GM04504 (cell line): ENCODE measurements around the gene ORAI3.

ENCODE experiments used
- DNase-seq: peaks from one replicate; pipeline ENCODE4 v3.0.0-alpha.2; 2012; ENCODE audit warnings: low read depth

The ORAI3 gene

GRCh38 chr16:30971298-30971697 lies 22.4 kb downstream of the ORAI3 start:
- no peak for DNase-seq

- DNase-seq: no peak
These were observed 24.0 kb downstream of the ORAI3 start for GRCh38 chr16:30972872-30973271.

- DNase-seq: no peak
These were observed 25.5 kb downstream of the ORAI3 start for GRCh38 chr16:30974348-30974747.

- DNase-seq: no peak
These were observed 27.6 kb downstream of the ORAI3 start for GRCh38 chr16:30976486-30976885.

DNA sequence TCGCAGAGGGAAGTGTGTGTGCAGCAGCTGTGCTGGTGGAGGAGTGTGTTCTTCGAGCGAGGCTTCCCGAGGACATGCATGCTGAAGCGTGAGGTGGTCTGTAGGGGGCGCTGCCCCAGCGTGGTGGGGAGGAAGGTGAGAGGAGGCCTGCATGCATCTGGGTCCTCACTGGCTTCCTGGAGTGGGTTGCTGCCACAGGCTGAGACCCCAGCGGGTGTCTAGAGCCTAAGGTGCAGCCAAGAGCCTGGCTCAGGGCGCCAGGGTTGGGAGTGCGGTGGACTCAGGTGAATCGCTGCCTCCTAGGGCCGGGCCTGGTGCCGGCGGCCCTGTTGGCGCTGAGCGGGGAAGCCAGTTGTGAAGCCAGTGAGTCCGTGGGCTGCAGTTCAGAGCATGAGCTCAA lies 28.6 kb downstream of the ORAI3 start:
- no peak for DNase-seq

DNA sequence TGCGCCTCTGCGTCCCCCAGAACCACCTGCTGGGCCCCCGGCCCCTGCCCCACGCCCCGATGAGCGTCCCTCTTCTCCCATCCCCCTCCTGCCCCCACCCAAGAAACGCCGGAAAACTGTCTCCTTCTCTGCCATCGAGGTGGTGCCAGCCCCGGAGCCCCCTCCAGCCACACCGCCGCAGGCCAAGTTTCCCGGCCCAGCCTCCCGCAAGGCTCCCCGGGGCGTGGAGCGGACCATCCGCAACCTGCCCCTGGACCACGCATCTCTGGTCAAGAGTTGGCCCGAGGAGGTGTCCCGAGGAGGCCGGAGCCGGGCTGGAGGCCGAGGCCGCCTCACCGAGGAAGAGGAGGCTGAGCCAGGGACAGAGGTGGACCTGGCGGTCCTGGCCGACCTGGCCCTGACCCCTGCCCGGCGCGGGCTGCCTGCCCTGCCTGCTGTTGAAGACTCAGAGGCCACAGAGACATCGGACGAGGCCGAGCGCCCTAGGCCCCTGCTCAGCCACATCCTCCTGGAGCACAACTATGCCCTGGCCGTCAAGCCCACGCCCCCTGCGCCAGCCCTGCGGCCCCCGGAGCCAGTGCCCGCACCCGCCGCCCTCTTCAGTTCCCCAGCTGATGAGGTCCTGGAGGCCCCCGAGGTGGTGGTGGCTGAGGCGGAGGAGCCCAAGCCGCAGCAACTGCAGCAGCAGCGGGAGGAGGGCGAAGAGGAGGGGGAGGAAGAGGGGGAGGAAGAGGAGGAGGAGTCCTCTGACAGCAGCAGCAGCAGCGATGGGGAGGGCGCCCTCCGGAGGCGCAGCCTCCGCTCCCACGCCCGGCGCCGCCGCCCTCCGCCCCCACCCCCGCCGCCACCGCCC lies 30.5 kb downstream of the ORAI3 start:
- DNase-seq: no peak

DNA sequence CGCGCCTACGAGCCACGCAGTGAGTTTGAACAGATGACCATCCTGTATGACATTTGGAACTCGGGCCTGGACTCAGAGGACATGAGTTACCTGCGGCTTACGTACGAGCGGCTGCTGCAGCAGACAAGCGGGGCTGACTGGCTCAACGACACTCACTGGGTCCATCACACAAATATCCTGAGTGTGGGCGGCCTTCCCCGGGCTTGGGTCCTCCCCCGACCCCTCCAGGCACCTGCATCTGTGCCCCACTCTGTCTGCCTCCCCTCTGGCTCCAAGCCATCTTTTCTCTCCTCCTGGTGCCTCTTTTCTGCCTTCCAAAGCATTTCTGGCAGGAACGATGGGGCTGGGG lies 31.1 kb downstream of the ORAI3 start:
- DNase-seq: no peak

- no peak for DNase-seq
These were observed 31.6 kb downstream of the ORAI3 start for GRCh38 chr16:30980434-30980833.

- no peak for DNase-seq
These were observed 32.1 kb downstream of the ORAI3 start for GRCh38 chr16:30980959-30981358.

DNA sequence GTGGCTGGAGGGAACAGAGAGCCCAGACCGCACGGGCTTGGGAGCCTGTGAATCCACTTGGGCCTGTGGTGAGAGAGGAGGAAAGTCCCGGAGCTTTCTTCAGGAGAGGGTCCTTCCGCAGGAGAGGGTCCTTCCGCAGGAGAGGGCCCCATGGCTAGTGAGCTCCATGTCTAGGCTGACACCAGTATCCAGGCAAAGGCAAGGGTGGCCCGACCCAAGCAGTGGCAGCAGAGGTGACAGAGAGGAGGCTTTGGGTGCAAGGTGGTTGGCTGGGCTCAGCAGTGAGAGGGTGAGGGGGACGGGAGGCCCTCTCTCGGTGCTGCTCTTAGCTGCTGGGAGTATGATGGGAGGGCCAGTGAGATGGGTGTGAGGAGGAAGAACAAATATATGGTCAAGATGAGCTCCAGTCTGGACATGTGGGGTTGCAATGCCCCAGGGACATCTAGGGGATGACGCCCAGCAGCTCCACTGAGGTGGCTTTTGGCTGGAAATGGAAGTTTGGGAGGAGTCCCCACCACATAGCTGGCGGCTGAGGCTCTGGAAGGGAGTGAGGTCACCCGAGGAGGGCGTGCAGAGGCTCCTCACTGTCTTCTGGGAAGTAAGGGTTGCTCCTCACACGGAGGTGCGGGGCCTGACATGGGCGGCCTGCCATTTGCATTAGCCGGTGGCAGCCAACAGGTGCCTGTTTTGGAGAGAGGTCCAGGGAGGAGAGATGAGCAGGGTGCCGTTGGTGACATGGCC lies 33.9 kb downstream of the ORAI3 start:
- DNase-seq: peak; percentile 64

- DNase-seq: no peak
These were observed 34.5 kb downstream of the ORAI3 start for GRCh38 chr16:30983289-30983889.

GRCh38 chr16:30983898-30984610 lies 35.2 kb downstream of the ORAI3 start:
- DNase-seq: no peak

GRCh38 chr16:30984669-30985400 lies 36.0 kb downstream of the ORAI3 start, which contains the start of gene HSD3B7:
Gene HSD3B7 (plus strand): TSS chr16:30985207. CDS start chr16:30985659, 452 bp downstream.
- DNase-seq: peak; percentile 54

DNA sequence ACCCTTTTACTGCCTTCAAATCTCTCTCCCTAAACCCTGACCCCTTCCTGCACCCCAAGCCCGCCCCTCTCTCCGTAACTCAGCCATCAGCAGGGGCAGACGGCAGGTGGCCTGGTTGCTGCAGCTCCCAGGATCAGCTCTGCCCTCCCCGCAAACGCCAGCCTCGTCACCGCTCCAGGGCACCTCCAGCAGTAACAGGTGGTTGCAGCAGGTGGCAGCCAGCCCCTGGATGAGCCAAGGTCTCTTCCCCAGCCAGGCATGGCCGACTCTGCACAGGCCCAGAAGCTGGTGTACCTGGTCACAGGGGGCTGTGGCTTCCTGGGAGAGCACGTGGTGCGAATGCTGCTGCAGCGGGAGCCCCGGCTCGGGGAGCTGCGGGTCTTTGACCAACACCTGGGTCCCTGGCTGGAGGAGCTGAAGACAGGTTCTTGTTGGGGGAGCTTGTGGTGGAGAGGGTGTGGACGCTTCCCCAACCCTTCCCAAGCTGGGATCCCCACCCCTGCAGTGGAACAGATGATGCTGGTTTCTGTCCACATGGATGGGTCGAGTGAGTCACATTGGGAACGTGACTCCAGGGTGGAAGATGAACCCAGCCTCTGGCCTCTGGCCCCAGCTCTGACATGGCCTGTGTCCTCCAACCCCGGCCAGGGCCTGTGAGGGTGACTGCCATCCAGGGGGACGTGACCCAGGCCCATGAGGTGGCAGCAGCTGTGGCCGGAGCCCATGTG lies 36.7 kb downstream of the ORAI3 start:
- DNase-seq: no peak

DNA sequence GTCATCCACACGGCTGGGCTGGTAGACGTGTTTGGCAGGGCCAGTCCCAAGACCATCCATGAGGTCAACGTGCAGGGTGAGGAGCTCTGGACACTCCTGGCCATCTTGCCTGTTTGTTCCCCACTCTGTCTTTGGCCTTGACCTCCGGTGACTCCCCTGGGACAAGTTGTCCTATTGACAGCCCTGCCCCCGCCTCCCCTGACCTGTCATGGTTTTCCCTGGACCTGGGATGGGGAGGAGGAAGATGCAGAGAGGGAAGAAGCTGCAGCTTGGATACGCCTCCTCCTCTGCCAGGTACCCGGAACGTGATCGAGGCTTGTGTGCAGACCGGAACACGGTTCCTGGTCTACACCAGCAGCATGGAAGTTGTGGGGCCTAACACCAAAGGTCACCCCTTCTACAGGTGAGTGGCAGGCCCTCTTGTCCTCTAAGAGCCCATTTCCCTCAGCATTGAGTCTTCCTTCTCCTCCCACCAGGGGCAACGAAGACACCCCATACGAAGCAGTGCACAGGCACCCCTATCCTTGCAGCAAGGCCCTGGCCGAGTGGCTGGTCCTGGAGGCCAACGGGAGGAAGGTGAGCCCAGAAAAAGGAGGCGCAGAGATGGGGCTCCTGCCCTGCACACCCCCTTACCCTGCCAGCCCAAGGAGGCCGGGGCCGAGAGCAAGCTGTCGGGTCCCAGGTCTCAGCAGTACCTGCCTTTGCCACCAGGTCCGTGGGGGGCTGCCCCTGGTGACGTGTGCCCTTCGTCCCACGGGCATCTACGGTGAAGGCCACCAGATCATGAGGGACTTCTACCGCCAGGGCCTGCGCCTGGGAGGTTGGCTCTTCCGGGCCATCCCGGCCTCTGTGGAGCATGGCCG lies 37.5 kb downstream of the ORAI3 start:
- DNase-seq: no peak

DNA sequence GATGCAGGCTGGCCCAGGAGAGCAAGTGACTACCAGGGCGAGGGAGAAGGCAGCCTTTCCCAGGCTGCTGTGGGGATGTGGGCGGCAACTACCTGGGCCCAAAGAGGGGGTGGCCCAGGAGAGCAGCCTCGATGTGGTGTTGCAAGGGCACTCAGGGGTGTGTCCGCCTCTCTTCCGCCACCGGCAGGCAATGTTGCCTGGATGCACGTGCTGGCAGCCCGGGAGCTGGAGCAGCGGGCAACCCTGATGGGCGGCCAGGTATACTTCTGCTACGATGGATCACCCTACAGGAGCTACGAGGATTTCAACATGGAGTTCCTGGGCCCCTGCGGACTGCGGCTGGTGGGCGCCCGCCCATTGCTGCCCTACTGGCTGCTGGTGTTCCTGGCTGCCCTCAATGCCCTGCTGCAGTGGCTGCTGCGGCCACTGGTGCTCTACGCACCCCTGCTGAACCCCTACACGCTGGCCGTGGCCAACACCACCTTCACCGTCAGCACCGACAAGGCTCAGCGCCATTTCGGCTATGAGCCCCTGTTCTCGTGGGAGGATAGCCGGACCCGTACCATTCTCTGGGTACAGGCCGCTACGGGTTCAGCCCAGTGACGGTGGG lies 38.8 kb downstream of the ORAI3 start:
- no peak for DNase-seq

DNA sequence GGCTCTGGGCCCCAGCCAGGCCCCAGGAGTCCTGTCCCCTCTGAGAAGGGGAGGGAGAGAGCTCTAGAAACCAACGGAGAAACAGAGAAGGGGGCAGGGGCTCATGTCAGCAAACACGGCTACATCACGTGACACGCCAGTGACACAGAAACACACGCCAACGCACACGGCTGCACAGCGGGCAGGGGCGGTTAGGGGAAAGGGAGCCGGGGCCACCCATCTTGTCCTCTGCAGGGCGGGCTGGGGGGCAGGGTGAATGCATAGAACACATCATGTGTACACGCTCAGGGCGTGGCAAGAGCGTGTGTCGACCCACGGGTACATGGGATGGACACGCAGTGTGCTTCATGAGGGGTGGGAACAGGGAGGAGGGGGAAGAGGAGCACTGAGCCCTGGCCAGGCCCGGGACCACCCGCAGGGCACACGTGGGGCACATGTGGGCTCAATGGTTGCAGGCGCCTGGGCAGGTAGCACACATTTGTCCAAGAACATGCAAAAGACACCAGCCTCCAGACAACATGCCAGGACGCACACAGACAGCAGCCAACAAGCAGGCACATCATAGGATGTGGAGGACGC lies 40.7 kb downstream of the ORAI3 start:
- DNase-seq: no peak

GRCh38 chr16:30990105-30990504 lies 41.2 kb downstream of the ORAI3 start:
- no peak for DNase-seq

DNA sequence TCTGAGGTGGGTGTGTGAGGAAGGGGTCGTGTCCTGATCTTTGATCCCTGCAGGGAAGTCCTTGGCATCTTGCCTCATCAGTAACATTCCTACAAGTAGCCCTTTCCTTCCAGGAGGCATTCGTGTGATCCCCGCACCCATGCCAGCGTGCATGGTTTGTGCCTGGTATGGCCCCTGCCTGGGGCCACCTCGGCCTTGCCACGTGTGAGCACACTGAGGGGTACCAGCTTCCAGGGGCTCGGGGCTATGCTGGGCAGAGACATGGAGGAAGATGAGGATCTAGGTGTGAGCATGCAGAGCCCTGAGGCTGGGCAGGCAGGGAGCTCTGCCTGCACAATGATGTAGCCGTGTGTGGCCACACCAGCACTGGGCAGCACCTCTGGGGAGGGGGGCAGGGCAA lies 42.2 kb downstream of the ORAI3 start:
- DNase-seq: no peak
